Measurements from ENCODE around the gene RNU6-1. TPM values are rescaled to one million over a fixed set of nuclear protein-coding genes. Genes with fewer than 3 reads are reported as not detected.
A peak's percentile ranks its signal among the peaks of the same experiment; 100 is the strongest.

The RNU6-1 gene
- total RNA-seq = not detected in 2 replicates

GRCh38 chr15:67839929-67840748 lies at the start of gene RNU6-1:
TSS of gene RNU6-1 (minus strand) at chr15:67840045.
- peak; percentile 93 for DNase-seq

- DNase-seq = no peak
These were observed 47.9 kb upstream of the RNU6-1 start for GRCh38 chr15:67887776-67888175.

- DNase-seq = peak; percentile 4
These were observed 46.0 kb upstream of the RNU6-1 start for GRCh38 chr15:67885861-67886260.

GRCh38 chr15:67885175-67885523 lies 45.3 kb upstream of the RNU6-1 start:
- DNase-seq = no peak

GRCh38 chr15:67884514-67885174 lies 44.8 kb upstream of the RNU6-1 start:
- peak; percentile 50 for DNase-seq

GRCh38 chr15:67884009-67884408 lies 44.2 kb upstream of the RNU6-1 start:
- no peak for DNase-seq

- DNase-seq = no peak
These were observed 43.5 kb upstream of the RNU6-1 start for GRCh38 chr15:67883234-67883773.

- no peak for DNase-seq
These were observed 42.8 kb upstream of the RNU6-1 start for GRCh38 chr15:67882487-67883233.

- DNase-seq = no peak
These were observed 40.9 kb upstream of the RNU6-1 start for GRCh38 chr15:67880651-67881182.

GRCh38 chr15:67879440-67880129 lies 39.7 kb upstream of the RNU6-1 start:
- no peak for DNase-seq

- DNase-seq = no peak
These were observed 38.9 kb upstream of the RNU6-1 start for GRCh38 chr15:67878712-67879206.

- DNase-seq = no peak
These were observed 33.9 kb upstream of the RNU6-1 start for GRCh38 chr15:67873777-67874176.

- DNase-seq = no peak
These were observed 31.1 kb upstream of the RNU6-1 start for GRCh38 chr15:67870868-67871408.

- no peak for DNase-seq
These were observed 29.9 kb upstream of the RNU6-1 start for GRCh38 chr15:67869701-67870100.

- no peak for DNase-seq
These were observed 25.9 kb upstream of the RNU6-1 start for GRCh38 chr15:67865766-67866165.

GRCh38 chr15:67865331-67865730 lies 25.5 kb upstream of the RNU6-1 start:
- no peak for DNase-seq

- peak; percentile 76 for DNase-seq
These were observed 23.7 kb upstream of the RNU6-1 start for GRCh38 chr15:67863442-67863987.

GRCh38 chr15:67862750-67863441 lies 23.1 kb upstream of the RNU6-1 start:
- DNase-seq = no peak

- no peak for DNase-seq
These were observed 22.1 kb upstream of the RNU6-1 start for GRCh38 chr15:67861983-67862382.

GRCh38 chr15:67859331-67859946 lies 19.6 kb upstream of the RNU6-1 start:
- no peak for DNase-seq

Measured in dermis blood vessel endothelial cell (primary cell).